Neural progenitor cell (in vitro differentiated cells): ENCODE data around the gene COL23A1. TPM values are rescaled to one million over a fixed set of nuclear protein-coding genes. Genes with fewer than 3 reads are reported as not detected.

Experiments used
- DNase-seq: peaks from one replicate; pipeline ENCODE4 v3.0.0-alpha.2; 2016; ENCODE audit warnings: low spot score
- H2AFZ ChIP-seq: fragments of 200-600 bp; sonication (generic); replicated peaks from 2 replicates; pipeline ENCODE4 v1.6.1; 2016; ENCODE audit warnings: antibody characterized with exemption
- H3F3A ChIP-seq: fragments of 200-600 bp; sonication (generic); 2 replicates; pipeline ENCODE4 v1.6.1; 2016; ENCODE audit warnings: antibody characterized with exemption, low read depth
- H3K27ac ChIP-seq: fragments of 200-600 bp; sonication (generic); 2 replicates; pipeline ENCODE4 v1.5.1; 2016; ENCODE audit warnings: mild to moderate bottlenecking
- H3K27me3 ChIP-seq: fragments of 200-600 bp; sonication (generic); 2 replicates; pipeline ENCODE4 v1.6.1; 2016; ENCODE audit warnings: mild to moderate bottlenecking, moderate library complexity
- H3K36me3 ChIP-seq: fragments of 200-600 bp; sonication (generic); 2 replicates; pipeline ENCODE4 v1.5.1; 2016
- H3K4me1 ChIP-seq: fragments of 200-600 bp; sonication (generic); 2 replicates; pipeline ENCODE4 v1.6.1; 2016; ENCODE audit warnings: mixed run types
- H3K4me2 ChIP-seq: fragments of 200-600 bp; sonication (generic); 2 replicates; pipeline ENCODE4 v1.6.1; 2016
- H3K4me3 ChIP-seq: fragments of 200-600 bp; sonication (generic); 2 replicates; pipeline ENCODE4 v1.5.1; 2016
- H3K79me2 ChIP-seq: fragments of 200-600 bp; sonication (generic); 2 replicates; pipeline ENCODE4 v1.6.1; 2016; ENCODE audit warnings: low read depth
- H3K9ac ChIP-seq: fragments of 200-600 bp; sonication (generic); 2 replicates; pipeline ENCODE4 v1.6.1; 2016
- H3K9me3 ChIP-seq: fragments of 200-600 bp; sonication (generic); 2 replicates; pipeline ENCODE4 v1.5.1; 2016; ENCODE audit warnings: low read depth
- H4K20me1 ChIP-seq: fragments of 200-600 bp; sonication (generic); 2 replicates; pipeline ENCODE4 v1.6.1; 2016; ENCODE audit warnings: low read depth
- H3K27ac Mint-ChIP-seq: 3 replicates; pipeline ENCODE4 v1.8.0; 2021; ENCODE audit warnings: mixed read lengths
- H3K27me3 Mint-ChIP-seq: 2 replicates; pipeline ENCODE4 v1.8.0; 2022; ENCODE audit warnings: low read depth, mild to moderate bottlenecking, inconsistent platforms, moderate library complexity, mixed read lengths; ENCODE audit not compliant: insufficient read depth
- H3K36me3 Mint-ChIP-seq: 3 replicates; pipeline ENCODE4 v1.8.0; 2021; ENCODE audit warnings: mixed read lengths
- H3K4me1 Mint-ChIP-seq: 3 replicates; pipeline ENCODE4 v1.8.0; 2021; ENCODE audit warnings: mixed read lengths
- H3K4me3 Mint-ChIP-seq: 3 replicates; pipeline ENCODE4 v1.8.0; 2021; ENCODE audit warnings: mild to moderate bottlenecking, moderate library complexity, mixed read lengths
- H3K9me3 Mint-ChIP-seq: 3 replicates; pipeline ENCODE4 v1.8.0; 2020; ENCODE audit warnings: mixed read lengths
- EZH2 ChIP-seq: fragments of 200-600 bp; sonication (generic); IDR thresholded peaks from 2 replicates; pipeline ENCODE4 v1.6.1; 2017; ENCODE audit warnings: antibody characterized with exemption, mild to moderate bottlenecking, moderate library complexity
- EZH2phosphoT487 ChIP-seq: fragments of 200-600 bp; sonication (generic); IDR thresholded peaks from 2 replicates; pipeline ENCODE4 v1.6.1; 2017; ENCODE audit warnings: antibody characterized with exemption
- total RNA-seq: library from RNA; depleted of rRNA; stranded (reverse); fragments of >200 nt; gene quantifications from 2 replicates; pipeline ENCODE4 v1.2.3, GENCODE V29; 2015; ENCODE audit warnings: low replicate concordance
- TF ChIP-seq, protein P1 (sequence below): fragments of 200-600 bp; sonication (generic); IDR thresholded peaks from 2 replicates; pipeline ENCODE4 v1.5.1; 2017; ENCODE audit warnings: antibody characterized with exemption, mild to moderate bottlenecking

Gene COL23A1
- total RNA-seq, 1 donor from 2014 or later: not detected

DNA sequence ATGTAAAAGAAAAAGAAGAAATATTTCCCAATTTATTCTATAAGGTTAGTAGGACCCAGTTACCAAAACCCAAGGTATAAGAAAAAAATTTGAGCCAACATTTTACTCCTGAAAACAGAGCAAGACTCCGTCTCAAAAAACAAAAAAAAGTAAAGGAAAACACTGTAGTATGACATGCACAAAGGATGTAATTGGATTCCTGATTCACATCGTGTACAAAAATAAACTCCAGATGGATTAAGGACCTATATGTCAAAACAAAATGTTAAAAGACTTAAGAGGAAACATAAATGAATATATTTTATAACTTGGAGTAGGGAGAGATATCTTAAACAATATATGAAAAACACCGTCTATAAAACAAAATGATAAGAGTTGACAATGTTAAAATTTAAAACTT, 371.4 kb downstream of the COL23A1 start:
- no peaks in the 10 kb centered on the region for H3K9me3 ChIP-seq
- no peak for DNase-seq
- Mint-ChIP-seq H3K27ac (no peak overlapping the region), H3K4me3 (no peak overlapping the region), H3K27me3 (no peaks in the 10 kb centered on the region), H3K4me1 (peaks cover 8% of the 10 kb centered on the region), H3K9me3 (no peaks in the 10 kb centered on the region), H3K36me3 (peaks cover 46% of the 10 kb centered on the region)
- no peaks in the 10 kb centered on the region for H3K79me2 ChIP-seq
- no peak overlapping the region for H3K4me3 ChIP-seq
- H2AFZ ChIP-seq: no peak overlapping the region
- H3F3A ChIP-seq: peaks cover 16% of the 10 kb centered on the region
- H3K4me2 ChIP-seq: no peak overlapping the region
- H3K36me3 ChIP-seq: peaks cover 6% of the 10 kb centered on the region
- peaks cover 7% of the 10 kb centered on the region for H3K4me1 ChIP-seq
- H3K27ac ChIP-seq: no peak overlapping the region
- peaks cover 19% of the 10 kb centered on the region for H4K20me1 ChIP-seq
- H3K27me3 ChIP-seq: no peaks in the 10 kb centered on the region
- no peak overlapping the region for H3K9ac ChIP-seq
- TF ChIP-seq EZH2 (no peak), EZH2phosphoT487 (no peak)
- TF ChIP-seq, protein P1, sequence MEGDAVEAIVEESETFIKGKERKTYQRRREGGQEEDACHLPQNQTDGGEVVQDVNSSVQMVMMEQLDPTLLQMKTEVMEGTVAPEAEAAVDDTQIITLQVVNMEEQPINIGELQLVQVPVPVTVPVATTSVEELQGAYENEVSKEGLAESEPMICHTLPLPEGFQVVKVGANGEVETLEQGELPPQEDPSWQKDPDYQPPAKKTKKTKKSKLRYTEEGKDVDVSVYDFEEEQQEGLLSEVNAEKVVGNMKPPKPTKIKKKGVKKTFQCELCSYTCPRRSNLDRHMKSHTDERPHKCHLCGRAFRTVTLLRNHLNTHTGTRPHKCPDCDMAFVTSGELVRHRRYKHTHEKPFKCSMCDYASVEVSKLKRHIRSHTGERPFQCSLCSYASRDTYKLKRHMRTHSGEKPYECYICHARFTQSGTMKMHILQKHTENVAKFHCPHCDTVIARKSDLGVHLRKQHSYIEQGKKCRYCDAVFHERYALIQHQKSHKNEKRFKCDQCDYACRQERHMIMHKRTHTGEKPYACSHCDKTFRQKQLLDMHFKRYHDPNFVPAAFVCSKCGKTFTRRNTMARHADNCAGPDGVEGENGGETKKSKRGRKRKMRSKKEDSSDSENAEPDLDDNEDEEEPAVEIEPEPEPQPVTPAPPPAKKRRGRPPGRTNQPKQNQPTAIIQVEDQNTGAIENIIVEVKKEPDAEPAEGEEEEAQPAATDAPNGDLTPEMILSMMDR: no peak

DNA sequence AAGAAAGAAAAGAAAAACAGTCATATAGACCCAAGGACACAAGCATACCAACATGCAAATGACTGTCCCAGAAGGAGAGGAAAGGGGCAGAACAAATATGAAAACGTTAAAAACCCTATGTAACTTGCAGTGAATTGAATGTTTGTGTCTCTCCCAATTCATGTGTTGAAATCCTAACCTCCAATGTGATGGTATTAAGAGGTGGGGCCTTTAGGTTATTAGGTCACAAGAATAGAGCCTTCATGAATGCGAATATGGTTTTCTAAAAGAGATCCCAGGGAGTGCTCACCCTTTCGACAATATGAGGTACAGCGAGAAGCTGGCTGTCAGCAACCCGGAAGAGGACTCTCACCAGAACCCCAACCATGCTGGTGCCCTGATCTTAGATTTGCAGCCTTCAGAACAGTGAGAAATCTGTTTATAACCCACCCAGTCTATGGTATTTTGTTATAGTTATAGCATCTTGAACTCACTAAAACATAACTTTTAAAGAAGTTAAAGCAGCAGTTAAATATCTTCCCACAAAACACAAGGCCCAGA, 371.9 kb downstream of the COL23A1 start:
- no peak overlapping the region for H3K4me2 ChIP-seq
- TF ChIP-seq, protein P1: no peak
- TF ChIP-seq EZH2phosphoT487: no peak
- no peak for TF ChIP-seq EZH2
- Mint-ChIP-seq H3K27me3 (peaks cover 2% of the 10 kb centered on the region), H3K36me3 (peaks cover 48% of the 10 kb centered on the region), H3K4me1 (peaks cover 4% of the 10 kb centered on the region), H3K4me3 (no peak overlapping the region), H3K9me3 (no peaks in the 10 kb centered on the region), H3K27ac (no peak overlapping the region)
- no peak overlapping the region for H3K9ac ChIP-seq
- peaks cover 19% of the 10 kb centered on the region for H3F3A ChIP-seq
- no peak for DNase-seq
- no peaks in the 10 kb centered on the region for H3K27me3 ChIP-seq
- no peaks in the 10 kb centered on the region for H3K79me2 ChIP-seq
- H4K20me1 ChIP-seq: peaks cover 24% of the 10 kb centered on the region
- H3K9me3 ChIP-seq: no peaks in the 10 kb centered on the region
- H3K4me3 ChIP-seq: no peak overlapping the region
- H3K27ac ChIP-seq: no peak overlapping the region
- H2AFZ ChIP-seq: no peak overlapping the region
- H3K4me1 ChIP-seq: peaks cover 2% of the 10 kb centered on the region
- peaks cover 6% of the 10 kb centered on the region for H3K36me3 ChIP-seq

DNA sequence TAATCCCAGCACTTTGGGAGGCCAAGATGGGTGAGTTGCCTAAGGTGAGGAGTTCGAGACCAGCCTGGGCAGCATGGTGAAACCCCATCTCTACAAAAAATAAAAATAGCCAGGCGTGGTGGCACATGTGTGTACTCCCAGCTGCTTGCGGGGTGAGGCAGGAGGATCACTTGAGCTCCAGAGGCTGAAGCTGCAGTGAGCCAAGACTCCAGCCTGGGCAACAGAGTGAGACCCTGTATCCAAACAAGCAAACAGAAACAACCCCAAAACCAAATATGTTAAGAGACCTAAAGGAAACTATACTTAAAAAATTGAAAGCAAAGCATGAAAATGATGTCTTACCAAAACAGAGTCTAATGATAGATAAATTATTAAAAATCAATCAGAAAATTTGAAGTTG, 373.4 kb downstream of the COL23A1 start:
- no peaks in the 10 kb centered on the region for H3K27me3 ChIP-seq
- no peaks in the 10 kb centered on the region for H3K9me3 ChIP-seq
- H3K4me2 ChIP-seq: no peak overlapping the region
- no peak for TF ChIP-seq EZH2phosphoT487
- no peak for TF ChIP-seq EZH2
- TF ChIP-seq, protein P1: no peak
- no peak overlapping the region for H3K4me3 ChIP-seq
- peaks cover 45% of the 10 kb centered on the region for H3K36me3 Mint-ChIP-seq
- H4K20me1 ChIP-seq: peaks cover 39% of the 10 kb centered on the region
- peaks cover 6% of the 10 kb centered on the region for H3K36me3 ChIP-seq
- H3K9ac ChIP-seq: no peak overlapping the region
- no peak overlapping the region for H3K27ac ChIP-seq
- H2AFZ ChIP-seq: no peak overlapping the region
- no peak overlapping the region for H3K4me3 Mint-ChIP-seq
- peaks cover 31% of the 10 kb centered on the region for H3F3A ChIP-seq
- no peaks in the 10 kb centered on the region for H3K79me2 ChIP-seq
- no peak overlapping the region for H3K27ac Mint-ChIP-seq
- H3K9me3 Mint-ChIP-seq: no peaks in the 10 kb centered on the region
- no peaks in the 10 kb centered on the region for H3K4me1 ChIP-seq
- H3K27me3 Mint-ChIP-seq: peaks cover 2% of the 10 kb centered on the region
- no peaks in the 10 kb centered on the region for H3K4me1 Mint-ChIP-seq
- DNase-seq: no peak
